ENCODE results near the gene PRKCQ.

Gene PRKCQ

GRCh38 chr10:6607778-6608177 is 27.7 kb upstream of the PRKCQ start:
- Mint-ChIP-seq H3K36me3 (ENCODE audit: low read depth) (peaks cover 4% of the 10 kb centered on the region), H3K9me3 (peaks cover 10% of the 10 kb centered on the region), H3K4me3 (no peak overlapping the region), H3K27ac (no peak overlapping the region), H3K27me3 (ENCODE audit: low read depth) (peaks cover 9% of the 10 kb centered on the region), H3K4me1 (peaks cover 22% of the 10 kb centered on the region)
- no peak for TF ChIP-seq CTCF (IDR thresholded peaks at IDR 0.05; ENCODE audit: unreplicated experiment in 3 of 3)

GRCh38 chr10:6607182-6607581 is 27.1 kb upstream of the PRKCQ start:
- Mint-ChIP-seq H3K4me1 (peaks cover 28% of the 10 kb centered on the region), H3K27me3 (ENCODE audit: low read depth) (peaks cover 9% of the 10 kb centered on the region), H3K4me3 (no peak overlapping the region), H3K9me3 (peaks cover 10% of the 10 kb centered on the region), H3K36me3 (ENCODE audit: low read depth) (peaks cover 4% of the 10 kb centered on the region), H3K27ac (no peak overlapping the region)
- no peak for TF ChIP-seq CTCF (IDR thresholded peaks at IDR 0.05; ENCODE audit: unreplicated experiment in 3 of 3)

- Mint-ChIP-seq H3K27ac (peak overlapping the region in 2 of 3 experiments; percentile 28 to 70), H3K4me3 (peak overlapping the region in 1 of 3 experiments; percentile 25), H3K36me3 (ENCODE audit: low read depth) (peaks cover 4% of the 10 kb centered on the region), H3K4me1 (peaks cover 34% of the 10 kb centered on the region), H3K9me3 (peaks cover 6% of the 10 kb centered on the region), H3K27me3 (ENCODE audit: low read depth) (peaks cover 9% of the 10 kb centered on the region)
- TF ChIP-seq CTCF (IDR thresholded peaks at IDR 0.05; ENCODE audit: unreplicated experiment in 3 of 3), result no peak
Observed at GRCh38 chr10:6603142-6604125, 23.4 kb upstream of the PRKCQ start.

- Mint-ChIP-seq H3K4me1 (peaks cover 26% of the 10 kb centered on the region), H3K27ac (no peak overlapping the region), H3K4me3 (no peak overlapping the region), H3K36me3 (ENCODE audit: low read depth) (no peaks in the 10 kb centered on the region), H3K27me3 (ENCODE audit: low read depth) (peaks cover 9% of the 10 kb centered on the region), H3K9me3 (peaks cover 2% of the 10 kb centered on the region)
- no peak for TF ChIP-seq CTCF (IDR thresholded peaks at IDR 0.05; ENCODE audit: unreplicated experiment in 3 of 3)
Observed at GRCh38 chr10:6602700-6603084, 22.6 kb upstream of the PRKCQ start.

GRCh38 chr10:6602026-6602699 is 22.1 kb upstream of the PRKCQ start:
- Mint-ChIP-seq H3K4me1 (peaks cover 21% of the 10 kb centered on the region), H3K27me3 (ENCODE audit: low read depth) (peaks cover 9% of the 10 kb centered on the region), H3K36me3 (ENCODE audit: low read depth) (no peaks in the 10 kb centered on the region), H3K27ac (no peak overlapping the region), H3K9me3 (peaks cover 2% of the 10 kb centered on the region), H3K4me3 (no peak overlapping the region)
- no peak for TF ChIP-seq CTCF (IDR thresholded peaks at IDR 0.05; ENCODE audit: unreplicated experiment in 3 of 3)
